GM19239 (cell line): ENCODE data around the gene OR13H1.
"Not testable (repeated sequence)": the region's sequence is repeated elsewhere in the genome, so short reads cannot be mapped to it uniquely, and the experiment has no call there.

Experiments
- DNase-seq: peaks from one replicate; pipeline ENCODE4 v3.0.0; 2011; ENCODE audit warnings: low spot score; ENCODE audit not compliant: insufficient read length
- FAIRE-seq: peaks from 2 replicates; lab custom pipeline; 2011; peaks lifted over from hg19 to GRCh38; lab: Jason Lieb, UNC

OR13H1 gene

GRCh38 chrX:131543774-131544173 is at the start of gene OR13H1:
TSS of gene OR13H1 (plus strand) at chrX:131544074. CDS start at chrX:131544074, 0 bp downstream.
- no peak for FAIRE-seq
- no peak for DNase-seq

DNA sequence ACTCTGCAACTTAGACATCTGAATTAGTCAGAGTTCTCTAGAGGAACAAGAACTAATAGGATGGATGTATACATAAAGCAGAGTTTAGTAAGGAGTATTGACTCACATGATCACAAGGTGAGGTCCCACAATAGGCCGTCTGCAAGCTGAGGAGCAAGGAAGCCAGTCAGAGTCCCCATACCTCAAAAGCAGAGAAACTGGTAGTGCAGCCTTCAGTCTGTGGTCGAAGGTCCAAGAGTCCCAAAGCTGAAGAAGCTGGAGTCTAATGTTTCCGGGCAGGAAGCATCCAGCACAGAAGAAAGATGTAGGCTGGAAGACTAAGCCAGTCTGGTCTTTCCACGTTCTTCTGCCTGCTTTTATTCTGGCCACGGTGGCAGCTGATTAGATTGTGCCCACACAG is 42.3 kb upstream of the OR13H1 start:
- FAIRE-seq, DNase-seq: not testable (repeated sequence)

- FAIRE-seq (no peak), DNase-seq (no peak)
Measured at GRCh38 chrX:131513159-131513914, 30.5 kb upstream of the OR13H1 start.

DNA sequence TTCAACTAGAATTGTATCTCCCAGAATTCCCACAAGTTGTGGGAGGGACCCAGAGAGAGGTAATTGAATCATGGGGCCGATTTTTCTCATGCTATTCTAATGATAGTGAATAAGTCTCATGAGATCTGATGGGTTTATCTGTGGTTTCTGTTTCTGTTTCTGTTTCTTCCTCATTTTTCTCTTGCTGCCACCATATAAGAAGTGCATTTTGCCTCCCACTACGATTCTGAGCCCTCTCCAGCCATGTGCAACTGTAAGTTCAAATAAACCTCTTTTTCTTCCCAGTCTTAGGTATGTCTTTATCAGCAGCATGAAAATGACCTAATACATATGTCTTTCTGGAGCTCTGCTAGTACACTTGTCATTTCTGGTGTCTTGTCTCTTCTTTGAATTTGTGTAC is 22.1 kb upstream of the OR13H1 start:
- no peak for FAIRE-seq
- no peak for DNase-seq

DNA sequence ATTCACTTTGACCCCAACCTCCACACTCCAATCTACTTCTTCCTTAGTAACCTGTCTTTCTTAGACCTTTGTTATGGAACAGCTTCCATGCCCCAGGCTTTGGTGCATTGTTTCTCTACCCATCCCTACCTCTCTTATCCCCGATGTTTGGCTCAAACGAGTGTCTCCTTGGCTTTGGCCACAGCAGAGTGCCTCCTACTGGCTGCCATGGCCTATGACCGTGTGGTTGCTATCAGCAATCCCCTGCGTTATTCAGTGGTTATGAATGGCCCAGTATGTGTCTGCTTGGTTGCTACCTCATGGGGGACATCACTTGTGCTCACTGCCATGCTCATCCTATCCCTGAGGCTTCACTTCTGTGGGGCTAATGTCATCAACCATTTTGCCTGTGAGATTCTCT is 344 bp downstream of the OR13H1 start:
- DNase-seq: no peak
- no peak for FAIRE-seq

DNA sequence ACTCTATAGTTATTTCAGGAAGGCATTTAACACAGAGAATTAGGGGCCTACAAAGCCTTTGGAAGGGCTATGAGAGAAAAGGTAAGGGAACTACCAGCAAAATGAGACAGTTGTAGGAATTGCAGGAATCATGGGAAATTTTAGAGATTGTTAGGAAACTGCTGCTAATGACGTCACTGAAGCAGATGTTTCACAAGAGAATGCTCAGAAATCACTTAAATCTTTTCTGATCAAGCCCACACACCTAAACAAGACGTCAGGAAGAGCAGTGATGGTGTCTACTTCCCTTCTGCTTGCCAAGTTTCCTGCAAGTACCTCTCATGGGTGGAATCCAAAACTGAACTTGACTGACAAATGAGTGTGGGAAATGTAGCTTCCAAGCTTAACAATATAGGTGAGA is 5.1 kb downstream of the OR13H1 start:
- DNase-seq: no peak
- no peak for FAIRE-seq

DNA sequence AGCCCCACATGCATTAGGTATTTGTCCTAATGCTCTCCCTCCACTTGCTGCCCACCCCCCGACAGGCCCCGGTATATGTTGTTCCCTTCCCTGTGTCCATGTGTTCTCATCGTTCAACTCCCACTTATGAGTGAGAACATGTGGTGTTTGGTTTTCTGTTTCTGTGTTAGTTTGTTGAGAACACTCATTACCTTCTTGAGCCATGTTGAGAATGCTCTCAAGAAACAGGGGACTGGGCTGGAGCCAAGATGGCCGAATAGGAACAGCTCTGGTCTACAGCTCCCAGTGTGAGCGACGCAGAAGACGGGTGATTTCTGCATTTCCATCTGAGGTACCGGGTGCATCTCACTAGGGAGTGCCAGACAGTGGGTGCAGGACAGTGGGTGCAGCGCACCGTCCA is 8.6 kb downstream of the OR13H1 start:
- not testable (repeated sequence) for DNase-seq, FAIRE-seq

DNA sequence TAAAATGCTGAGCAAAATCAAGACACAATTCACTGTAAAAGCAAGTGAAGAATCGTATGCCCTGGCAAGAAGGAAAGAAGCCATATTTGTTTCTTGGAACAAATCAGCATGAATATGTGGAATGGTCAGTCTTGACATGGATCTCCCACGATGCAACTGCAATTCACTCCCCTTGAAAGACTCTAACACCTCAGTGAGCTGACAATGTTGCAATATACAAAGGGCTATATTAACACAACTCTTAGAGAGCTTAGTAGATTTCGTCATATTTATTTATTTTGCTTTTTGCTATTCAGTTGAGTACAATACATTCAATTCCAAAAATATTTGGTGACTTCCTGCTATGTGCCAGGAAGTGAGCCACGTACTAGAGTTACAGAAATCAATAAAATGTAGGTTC is 14.7 kb downstream of the OR13H1 start:
- DNase-seq (no peak), FAIRE-seq (no peak)

DNA sequence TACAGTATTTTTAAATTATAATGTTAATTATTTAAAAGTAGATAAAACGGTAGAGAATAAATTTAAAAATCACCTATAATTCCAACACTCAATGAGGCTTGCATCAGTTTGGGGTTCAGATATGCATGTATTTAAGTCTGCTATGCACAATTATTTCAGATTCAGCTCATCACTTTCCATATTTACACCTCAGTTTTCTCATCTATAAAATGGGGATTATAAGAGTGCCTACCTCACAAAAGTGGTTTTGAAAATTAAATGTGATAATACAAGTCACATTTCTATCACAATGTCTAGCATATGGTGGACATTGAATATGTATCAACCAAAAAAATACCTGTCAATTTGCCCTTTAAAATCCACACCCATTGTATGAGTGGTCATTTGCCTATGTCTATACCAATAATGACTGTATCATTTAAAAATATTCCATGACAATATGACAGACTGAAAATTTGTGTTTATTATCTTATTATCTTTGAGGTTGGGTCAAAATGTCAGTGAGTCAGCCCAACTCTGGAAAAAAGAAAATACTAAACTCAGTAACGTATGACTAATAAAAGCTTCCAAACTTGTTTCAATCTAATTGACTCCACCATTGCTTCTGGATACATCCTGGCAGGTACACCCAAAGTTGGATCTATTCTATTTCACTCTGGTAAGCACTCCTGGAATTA is 20.8 kb downstream of the OR13H1 start:
- DNase-seq (no peak), FAIRE-seq (no peak)

- DNase-seq (no peak), FAIRE-seq (no peak)
Measured at GRCh38 chrX:131565909-131566308, 22.0 kb downstream of the OR13H1 start.

GRCh38 chrX:131571348-131571747 is 27.5 kb downstream of the OR13H1 start:
- FAIRE-seq: no peak
- no peak for DNase-seq

DNA sequence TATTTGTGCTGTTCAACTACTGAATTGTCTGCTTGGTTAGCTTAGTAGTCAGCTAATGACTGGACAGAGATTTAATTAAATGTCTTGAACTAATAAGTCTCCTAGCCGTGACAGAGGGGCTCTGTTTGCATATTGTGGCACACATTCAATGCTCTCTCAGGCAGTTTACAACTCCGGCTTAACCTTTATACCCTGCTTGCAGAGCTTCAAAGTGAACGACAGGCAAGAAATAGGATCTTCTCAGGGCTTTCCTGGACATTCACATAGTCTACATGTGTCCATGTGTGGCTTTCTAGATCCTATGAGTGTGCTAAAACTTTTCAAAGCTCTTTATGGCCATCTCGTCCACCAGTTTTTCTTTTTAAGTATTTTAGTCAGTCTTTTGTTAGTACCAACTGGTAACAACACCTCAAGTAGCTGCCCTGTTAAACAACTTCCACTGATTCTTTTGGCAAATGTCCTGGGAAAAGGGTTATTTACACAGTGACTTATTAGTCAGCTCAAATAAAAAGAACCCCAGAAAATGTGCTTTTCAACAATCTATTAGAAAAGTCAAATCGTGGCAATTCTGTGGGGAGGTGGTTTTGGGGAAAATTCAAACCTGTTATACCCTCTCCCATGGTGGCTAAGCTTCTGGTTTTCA is 28.6 kb downstream of the OR13H1 start:
- DNase-seq (no peak), FAIRE-seq (no peak)

DNA sequence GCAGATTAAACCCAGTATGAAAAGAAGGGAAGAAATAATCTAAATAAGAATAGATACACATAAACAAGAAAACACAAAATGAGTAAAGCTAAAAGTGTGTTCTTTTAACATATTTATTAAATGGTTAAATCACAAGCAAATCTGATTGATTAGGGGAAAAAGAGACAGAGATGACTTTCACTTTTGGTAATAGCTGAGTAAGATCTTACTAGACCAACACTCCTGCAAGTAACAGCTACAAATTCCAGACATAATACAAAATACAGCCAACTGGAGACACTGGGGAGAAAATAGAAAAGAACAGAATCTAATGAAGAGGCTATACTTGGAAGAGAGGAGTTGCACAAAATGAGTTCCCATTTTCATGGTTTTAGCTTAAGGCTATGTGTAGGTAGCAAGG is 33.5 kb downstream of the OR13H1 start:
- DNase-seq (no peak), FAIRE-seq (no peak)

DNA sequence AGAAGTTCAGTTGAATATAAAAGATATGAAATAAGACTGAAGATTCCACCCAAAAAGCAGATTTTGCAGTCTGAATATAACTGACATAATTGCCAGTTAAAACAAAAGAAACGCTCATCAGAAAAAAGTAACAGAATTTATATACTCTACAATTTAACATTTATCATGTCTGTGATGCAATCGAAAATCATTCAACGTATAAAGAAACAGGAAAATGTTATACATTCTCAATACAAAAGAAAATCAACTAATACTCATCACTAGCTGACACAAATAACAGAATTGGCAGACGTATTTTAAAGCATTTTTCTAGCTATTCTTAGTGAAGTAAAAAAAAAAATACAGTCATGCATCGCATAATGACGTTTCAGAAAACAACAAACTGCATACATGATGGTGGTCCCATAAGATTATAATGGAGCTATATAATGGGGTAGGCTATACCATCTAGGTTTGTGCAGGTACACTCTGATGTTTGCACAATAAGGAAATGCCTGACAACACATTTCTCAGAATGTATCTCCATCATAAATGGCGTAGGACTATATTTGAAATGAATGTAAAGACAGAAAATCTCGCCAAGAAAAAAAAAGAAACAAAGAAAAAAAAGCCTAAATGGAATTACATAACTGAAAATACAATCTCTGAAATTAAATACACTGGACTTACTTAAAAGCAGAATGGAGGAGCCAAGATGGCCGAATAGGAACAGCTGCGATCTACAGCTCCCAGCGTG is 34.3 kb downstream of the OR13H1 start:
- FAIRE-seq (no peak), DNase-seq (no peak)

DNA sequence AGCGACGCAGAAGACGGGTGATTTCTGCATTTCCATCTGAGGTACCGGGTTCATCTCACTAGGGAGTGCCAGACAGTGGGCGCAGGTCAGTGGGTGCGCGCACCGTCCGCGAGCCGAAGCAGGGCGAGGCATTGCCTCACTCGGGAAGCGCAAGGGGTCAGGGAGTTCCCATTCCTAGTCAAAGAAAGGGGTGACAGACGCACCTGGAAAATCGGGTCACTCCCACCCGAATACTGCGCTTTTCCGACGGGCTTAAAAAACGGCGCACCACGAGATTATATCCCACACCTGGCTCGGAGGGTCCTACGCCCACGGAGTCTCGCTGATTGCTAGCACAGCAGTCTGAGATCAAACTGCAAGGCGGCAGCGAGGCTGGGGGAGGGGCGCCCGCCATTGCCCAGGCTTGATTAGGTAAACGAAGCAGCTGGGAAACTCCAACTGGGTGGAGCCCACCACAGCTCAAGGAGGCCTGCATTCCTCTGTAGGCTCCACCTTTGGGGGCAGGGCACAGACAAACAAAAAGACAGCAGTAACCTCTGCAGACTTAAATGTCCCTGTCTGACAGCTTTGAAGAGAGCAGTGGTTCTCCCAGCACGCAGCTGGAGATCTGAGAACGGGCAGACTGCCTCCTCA is 35.0 kb downstream of the OR13H1 start:
- not testable (repeated sequence) for FAIRE-seq, DNase-seq

DNA sequence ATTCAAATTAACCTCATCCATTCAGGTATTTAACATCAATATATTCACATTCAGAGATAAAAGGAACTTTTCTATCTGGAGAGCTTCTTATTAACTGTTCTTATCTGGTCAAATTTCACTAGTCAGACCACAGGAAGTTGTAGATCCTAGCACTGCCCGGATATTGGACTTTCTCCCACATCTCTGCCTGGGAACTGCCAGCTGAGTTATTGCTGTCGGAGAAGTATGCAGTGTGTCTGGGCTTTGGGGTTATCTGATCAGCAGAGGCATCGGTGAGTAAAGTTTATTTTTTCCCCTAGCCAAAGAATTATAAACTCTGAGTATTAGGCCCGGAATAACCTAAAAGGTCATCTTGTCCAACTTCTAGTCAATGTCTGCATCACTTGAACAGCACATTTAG is 45.1 kb downstream of the OR13H1 start:
- FAIRE-seq: no peak

More for the DNA sequence above, 45.1 kb downstream of the OR13H1 start:
- DNase-seq: no peak
